Middle frontal gyrus (tissue), 1 donor: Measurements from ENCODE around the gene IZUMO4.

ENCODE experiments used
- DNase-seq: peaks from one replicate; pipeline ENCODE4 v3.0.0-alpha.2; 2015; ENCODE audit warnings: low spot score; ENCODE audit errors: extremely low spot score

The IZUMO4 gene

GRCh38 chr19:2103045-2103707, 6.5 kb downstream of the IZUMO4 start:
- no peak for DNase-seq

DNA sequence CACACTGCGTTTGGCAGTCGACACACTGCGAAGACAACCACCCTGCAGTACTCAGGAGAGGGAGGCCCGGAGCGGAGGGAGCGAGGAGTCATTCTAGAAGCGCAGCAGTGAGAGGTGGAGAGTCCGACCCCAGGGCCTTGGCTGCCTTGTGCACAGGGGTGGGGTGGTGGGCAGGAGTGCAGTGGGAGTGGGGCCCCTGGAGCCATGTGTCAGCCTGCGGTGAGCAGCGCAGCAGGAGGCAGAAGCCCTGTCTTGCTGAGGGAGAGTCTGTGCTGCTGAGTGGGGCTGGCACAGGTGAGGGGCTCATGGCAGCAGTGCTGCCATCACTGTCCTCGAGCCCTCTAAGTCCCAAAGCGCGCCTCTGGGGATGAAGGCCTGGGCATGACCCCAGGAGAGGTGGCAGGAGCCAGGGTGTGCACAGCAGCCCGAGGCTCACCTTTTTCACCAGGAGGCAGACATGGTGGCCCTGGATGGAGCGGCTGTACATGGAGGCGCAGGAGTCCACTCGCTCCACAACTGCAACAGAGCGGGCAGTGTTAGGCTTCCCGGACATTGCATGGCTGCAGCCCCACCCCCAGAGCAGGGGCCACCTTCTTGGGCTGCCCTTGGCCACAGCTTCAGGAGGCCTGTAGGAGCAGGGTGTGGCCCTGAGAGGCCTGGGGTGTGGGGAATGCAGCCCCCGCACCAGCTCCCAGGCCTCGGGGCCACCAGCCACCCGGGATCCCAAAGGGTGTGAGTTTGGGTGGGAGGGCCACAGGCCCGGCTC, 11.7 kb downstream of the IZUMO4 start:
- DNase-seq: no peak

DNA sequence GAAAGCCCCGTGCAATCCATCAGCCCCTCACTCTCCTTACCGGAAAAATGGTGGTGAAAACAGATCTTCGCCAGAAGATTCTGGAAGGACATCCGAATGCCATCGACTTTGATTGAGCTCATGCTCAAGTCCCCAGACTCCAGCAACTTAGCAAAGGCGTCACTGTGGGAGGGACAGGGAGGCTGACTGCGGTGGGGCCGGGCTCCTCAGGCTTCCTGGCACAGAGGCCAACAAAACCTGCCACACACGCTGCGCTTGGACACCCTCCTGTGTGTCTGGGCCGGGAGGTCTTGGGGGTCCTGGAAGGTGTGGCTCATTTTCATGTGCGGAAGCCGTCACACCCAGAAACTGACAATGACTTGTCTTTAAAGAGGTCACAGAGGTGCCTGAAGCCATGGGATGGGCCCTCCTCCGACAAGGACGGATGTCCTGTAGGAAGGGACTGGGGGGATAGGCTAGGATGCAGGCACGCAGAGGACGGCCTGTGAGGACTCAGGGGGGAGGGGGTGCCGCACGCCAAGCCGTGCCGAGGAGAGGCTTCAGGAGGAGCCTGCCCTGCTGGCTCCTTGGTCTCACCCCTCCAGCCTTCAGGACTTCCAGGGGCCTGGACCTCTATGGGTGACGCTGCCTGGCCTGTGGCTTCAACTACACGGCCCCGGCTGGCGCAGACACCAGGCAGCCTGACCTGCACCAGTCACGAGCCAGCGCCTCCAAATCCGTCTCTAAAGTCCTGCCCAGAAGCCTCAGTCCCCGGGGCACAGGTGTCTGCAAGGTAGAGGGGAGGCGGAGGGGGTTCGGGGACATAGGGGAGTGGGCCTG, 12.5 kb downstream of the IZUMO4 start:
- no peak for DNase-seq

- DNase-seq: no peak
These were observed 14.1 kb downstream of the IZUMO4 start for GRCh38 chr19:2110822-2111221.

- DNase-seq: no peak
These were observed 14.7 kb downstream of the IZUMO4 start for GRCh38 chr19:2111425-2111824.

GRCh38 chr19:2111886-2112285, 15.2 kb downstream of the IZUMO4 start:
- DNase-seq: no peak

DNA sequence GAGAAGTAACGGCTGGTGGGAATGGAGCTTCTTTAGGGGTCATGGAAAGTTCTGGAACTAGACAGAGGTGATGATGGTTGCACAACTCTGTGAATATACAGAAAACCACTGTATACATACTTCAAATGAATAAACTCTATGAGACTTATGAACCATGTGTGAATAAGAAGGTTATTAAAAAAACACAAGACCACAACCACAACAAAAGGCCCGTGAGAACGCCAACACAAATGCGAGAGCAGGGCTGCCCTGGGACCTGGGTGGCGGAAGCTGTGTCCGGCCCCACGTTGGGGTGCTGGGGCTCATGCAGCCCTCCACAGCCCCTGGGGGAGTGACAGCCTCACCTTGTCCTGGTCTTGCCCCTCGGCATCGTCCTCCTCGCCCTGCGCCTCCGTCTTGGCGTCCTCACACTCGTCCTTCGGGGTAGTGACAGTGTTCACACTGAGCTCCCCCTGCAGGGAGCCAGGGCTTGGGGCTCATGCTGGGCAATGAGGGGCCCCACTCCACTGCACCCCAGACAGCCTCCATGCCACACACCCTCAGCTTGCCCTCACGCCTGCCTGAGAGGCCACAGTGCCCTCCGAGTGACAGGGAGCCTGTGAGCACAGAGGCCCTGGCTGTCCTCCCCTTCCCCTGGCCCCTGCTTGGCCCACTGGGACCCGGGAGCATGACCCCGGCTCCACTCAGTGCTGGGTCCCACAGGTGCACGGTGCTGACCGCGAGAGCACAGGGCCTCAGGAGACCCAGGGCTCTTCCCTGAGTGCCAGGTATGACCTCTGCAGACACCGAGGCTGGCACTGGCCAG, 16.0 kb downstream of the IZUMO4 start:
- DNase-seq: no peak

DNA sequence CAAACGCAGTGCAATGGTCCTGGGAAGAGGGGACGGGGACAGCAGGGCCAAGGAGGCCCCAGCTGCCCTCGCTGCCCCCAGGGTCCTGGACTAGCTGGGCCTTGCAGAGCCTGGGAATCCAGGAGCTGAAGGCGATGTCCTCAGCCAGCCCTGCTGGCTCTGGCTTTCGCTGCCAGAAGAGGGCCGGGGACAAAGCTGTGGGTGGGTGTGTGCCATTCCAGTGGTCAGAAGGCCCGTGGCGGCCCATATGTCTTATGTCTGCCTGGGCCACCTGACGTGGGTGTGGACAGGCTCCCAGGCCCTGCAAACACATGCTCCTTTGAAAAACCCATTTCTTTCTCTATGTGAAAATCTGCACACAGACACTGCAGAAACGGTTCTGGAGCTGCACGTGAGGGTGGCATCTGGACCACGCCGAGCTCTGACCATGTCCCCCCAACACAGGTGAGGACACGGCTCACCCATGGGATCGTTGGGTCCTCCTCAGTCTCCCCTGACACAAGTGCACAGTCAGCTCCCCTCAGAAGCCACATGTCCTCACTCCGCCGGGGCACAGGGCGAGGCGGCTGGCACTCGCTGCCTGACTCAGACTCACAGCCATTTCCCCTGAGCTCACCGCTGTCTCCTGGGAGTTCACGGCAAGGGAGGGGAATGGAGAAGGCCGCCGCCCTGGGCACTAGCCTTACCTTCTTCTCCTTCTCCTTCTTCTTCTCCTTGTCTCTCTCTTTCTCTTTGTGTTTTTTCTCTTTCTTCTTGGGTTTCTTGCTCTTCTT, 16.9 kb downstream of the IZUMO4 start:
- no peak for DNase-seq

DNA sequence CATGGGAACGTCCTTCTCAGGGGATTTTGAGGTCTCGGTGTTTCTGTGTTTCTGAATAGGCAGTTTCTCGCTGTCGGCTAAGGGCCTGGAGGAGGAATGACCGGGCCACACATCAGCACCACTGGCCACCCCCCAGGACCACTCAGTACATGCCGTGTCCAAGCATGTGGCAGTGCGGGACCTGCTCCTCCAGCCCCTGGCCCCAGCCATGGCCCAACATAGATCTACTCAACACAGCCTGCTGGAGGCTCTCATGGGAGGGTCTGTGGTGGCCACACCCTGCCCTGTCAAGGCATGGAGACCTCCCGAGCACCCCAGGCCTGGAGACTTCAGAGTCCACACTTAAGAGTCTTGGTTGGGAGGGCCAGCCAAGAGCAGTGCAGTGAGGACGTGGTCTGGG, 17.5 kb downstream of the IZUMO4 start:
- DNase-seq: no peak

DNA sequence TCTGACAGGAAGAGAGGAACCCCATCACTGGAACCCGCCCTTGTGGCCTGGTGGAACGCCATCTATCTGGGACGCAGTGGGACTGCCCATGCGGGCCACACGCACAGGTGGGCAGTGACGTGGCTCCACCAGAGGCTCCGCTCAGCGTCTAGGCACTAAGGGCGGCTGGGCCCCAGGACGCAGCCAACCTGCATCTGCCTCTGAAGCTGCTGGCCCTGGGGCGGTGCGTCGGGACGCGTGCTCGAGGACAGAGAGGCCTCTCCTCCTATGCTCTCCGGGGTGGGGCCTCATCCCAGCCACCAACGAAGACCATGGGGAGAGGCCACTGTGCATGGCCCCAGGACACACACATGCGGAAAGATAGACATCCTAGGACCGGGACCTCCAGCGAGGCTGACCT, 18.1 kb downstream of the IZUMO4 start:
- no peak for DNase-seq

DNA sequence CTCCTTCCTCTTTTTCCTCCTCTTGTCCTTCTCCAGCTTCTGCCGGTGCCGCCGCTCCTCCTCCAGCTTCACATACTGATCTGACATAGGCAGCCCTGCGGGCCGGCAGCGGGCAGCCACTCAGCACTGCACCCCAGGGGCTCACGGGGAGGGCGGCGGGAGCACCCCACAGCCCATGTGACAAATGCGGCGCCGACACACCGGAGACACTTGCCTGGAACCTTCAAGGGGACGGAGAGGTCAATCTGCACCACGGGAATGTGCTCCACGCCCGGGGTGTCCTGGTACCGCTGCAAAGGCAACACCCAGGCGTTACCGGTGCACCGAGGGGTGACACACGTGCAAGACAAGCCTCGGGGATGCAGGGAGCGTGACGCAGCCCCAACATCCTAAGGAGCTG, 18.6 kb downstream of the IZUMO4 start:
- no peak for DNase-seq

DNA sequence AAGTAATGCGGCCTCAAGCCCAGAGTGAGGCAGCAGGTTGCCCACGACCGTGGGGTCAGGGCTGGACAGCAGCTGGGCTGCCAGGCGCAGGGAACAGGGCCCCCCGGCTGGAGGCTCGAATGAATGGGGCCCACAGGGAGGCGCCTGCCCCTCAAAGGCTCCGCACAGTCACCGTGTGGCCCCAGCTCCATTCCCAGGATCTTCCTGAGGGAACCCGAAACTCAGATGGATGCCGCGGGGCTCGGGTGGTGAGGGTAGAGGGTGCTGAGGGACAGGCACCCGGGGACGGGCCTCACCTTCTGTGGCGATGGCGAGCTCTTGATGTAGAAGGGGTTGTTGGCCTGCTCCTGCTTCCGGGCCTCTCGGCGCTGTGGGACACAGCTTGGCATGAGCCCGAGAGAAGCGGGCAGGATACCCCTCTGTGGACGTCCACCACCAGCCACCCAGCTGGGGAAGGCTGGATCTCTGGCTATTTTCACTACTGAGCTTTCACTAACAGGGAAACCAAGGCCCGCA, 19.3 kb downstream of the IZUMO4 start:
- DNase-seq: no peak

- no peak for DNase-seq
These were observed 19.8 kb downstream of the IZUMO4 start for GRCh38 chr19:2116507-2116906.

DNA sequence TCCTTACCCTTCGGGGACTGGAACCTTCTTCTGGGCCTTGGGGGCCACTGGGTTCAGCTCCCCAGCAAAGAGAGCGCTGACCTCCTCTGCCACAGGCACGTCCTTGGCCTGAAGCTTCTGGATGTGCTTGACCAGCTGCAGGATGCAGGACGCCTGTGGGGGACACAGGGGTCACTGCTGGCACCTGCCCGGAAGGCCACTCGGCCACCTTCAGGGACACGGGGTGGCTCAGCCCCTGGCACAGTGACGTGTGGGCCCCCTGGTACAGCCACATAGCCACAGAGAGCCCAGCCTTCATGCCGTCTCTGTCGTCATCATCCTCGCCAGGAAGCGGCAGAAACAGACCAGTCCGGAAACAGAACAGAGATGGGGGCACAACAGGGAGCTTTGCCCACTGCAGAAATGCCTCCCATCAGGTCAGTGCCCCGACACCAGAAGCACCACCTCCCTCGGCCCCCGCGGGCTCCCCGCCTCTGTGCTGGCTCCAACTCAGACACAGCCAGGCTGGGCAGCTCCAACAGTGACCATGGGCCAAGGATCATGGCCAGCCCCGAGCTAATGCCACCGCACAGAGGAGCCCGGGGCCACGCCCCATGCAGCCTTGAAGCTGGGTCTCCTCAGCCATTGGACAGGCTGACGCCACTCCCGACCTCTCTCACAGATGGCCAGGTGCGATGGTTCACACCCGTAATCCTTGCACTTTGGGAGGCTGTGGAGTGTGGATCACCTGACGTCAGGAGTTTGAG, 20.7 kb downstream of the IZUMO4 start:
- no peak for DNase-seq

DNA sequence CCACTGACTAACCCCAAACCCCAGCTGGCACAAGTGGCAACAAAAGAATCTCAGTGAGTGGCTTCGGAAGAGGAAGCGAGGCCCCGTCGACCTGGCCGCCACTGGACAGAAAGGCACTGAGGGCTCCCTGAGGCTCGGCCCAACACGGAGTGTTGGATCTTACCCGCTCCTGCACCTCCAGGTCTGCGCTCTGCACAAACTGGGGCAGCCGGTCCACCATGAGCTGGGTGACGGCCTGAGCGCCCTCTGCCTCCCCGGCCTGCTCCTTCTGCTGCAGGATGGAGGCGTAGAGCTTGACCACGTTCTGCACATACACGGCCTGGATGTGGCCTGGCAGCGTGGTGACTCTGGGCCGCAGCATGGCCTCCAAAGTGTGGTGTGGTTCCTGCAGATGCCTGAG, 21.7 kb downstream of the IZUMO4 start:
- no peak for DNase-seq

DNA sequence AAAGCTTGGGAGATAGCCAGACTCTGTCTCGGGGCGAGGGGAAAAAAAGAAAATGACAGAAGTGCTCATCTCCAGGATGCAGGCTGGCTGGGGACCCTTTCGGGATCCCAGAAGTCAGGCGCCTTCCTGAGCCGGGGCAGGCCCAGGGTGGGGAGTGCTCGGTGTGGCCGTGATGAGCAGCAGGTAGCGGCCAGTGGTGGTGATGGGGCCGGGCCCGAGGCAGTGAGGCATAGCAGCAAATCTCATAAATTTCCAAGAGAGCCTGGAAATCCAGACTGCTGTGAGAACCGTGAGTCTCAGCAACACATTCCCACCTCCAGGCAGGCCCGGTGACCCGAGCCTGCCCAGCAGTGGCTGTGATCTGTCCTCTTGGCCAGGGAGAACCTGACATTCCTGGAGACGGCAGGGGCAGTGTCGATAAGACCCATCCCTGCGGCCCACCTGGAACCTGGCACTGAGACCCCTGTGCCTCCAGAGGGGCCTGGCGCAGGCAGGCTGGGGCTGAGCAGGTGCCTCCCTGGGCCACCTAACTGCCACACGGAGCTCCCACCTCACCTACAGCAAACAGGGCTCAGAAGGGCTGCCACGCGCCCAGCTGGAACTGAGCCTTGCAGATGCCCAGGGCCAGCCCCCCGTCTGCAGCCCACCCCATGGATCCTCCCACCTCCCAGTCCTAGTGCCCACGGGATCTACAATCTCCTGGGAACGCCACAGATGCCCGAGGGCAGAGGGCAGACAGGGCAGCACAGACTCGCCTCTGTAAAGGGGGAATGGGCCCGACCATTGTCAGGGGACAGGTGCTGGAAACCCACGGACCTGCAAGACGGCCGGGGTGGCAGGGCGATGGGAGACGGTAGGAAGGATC, 23.4 kb downstream of the IZUMO4 start:
- no peak for DNase-seq

DNA sequence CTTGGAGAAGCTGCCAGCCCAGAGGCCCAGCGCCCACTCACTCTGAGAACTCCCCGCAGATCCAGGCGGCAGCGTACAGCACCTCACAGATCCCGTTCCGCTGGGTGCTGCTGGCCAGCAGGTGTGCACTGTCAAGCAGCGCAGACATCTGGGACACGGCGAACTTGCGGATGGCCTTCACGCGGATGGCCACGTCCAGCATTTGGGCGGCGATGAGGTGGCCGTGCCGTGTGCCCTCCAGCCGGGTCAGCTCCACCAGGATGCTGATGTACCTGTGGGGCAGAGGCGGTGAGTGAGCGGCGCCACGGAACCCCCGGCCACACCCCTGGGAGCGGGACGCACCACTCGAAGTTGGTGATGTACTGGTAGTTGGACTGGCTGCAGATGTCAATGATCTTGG, 24.1 kb downstream of the IZUMO4 start:
- no peak for DNase-seq

DNA sequence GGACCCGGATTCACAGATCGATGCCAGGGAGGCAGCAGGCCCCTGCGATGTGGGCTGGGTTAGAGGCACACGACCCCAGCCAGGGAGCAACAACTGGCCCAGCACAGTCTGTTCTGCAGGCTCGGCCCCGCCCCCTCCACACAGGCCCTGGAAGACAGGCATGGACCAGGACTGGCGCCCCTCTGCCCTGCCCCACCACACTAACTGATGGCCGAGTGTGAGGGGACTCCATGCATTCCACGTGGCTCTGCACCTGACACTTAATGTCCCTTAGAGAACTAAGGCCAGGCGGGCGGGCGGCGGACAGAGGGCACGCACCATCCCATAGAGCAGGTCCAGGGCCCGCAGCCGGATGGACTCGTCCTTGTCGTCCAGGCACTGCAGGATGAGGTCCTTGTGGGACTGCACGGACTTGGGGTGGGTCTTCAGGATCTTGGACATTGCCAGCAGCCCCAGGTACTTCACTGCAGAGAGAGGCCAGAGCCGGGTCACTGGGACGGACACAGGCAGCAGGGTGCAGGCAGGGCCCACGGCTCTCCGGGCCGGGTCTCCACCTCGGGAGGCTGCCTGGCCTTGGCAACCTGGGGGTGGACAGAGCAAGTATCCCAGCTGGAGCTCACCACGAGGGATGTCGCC, 24.8 kb downstream of the IZUMO4 start:
- DNase-seq: no peak
